Osteoblast (primary cell): ENCODE data around the gene FRMD5. TPM values are rescaled to one million over a fixed set of nuclear protein-coding genes. Genes with fewer than 3 reads are reported as not detected.
"Not testable (repeated sequence)": the region's sequence is repeated elsewhere in the genome, so short reads cannot be mapped to it uniquely, and the experiment has no call there.

ENCODE experiments used
- DNase-seq: peaks from one replicate; pipeline ENCODE4 v3.0.0; 2011; ENCODE audit warnings: low spot score, mixed read lengths; ENCODE audit not compliant: insufficient read length; ENCODE audit errors: missing footprints
- H2AFZ ChIP-seq: 2 replicates; pipeline ENCODE4 v1.6.0; 2011; ENCODE audit warnings: mild to moderate bottlenecking, low read length
- H3K27ac ChIP-seq: 2 replicates; pipeline ENCODE4 v1.5.1; 2011; ENCODE audit warnings: mild to moderate bottlenecking, low read depth, low read length, moderate library complexity
- H3K27me3 ChIP-seq: 2 replicates; pipeline ENCODE4 v1.6.0; 2012; ENCODE audit warnings: mild to moderate bottlenecking, control low read depth, inconsistent platforms, low read length, moderate library complexity; ENCODE audit not compliant: insufficient read depth
- H3K36me3 ChIP-seq: 2 replicates; pipeline ENCODE4 v1.5.1; 2011; ENCODE audit warnings: mild to moderate bottlenecking, low read length, control low read depth, moderate library complexity; ENCODE audit not compliant: insufficient read depth
- H3K4me1 ChIP-seq: 2 replicates; pipeline ENCODE4 v1.5.1; 2011; ENCODE audit warnings: mild to moderate bottlenecking, low read length, control low read depth, moderate library complexity; ENCODE audit not compliant: insufficient read depth
- H3K4me2 ChIP-seq: 2 replicates; pipeline ENCODE4 v1.6.0; 2011; ENCODE audit warnings: mild to moderate bottlenecking, low read length; ENCODE audit not compliant: insufficient read depth
- H3K4me3 ChIP-seq: fragments of 200-600 bp; sonication (generic); 3 replicates; pipeline ENCODE4 v1.5.1; 2012; ENCODE audit warnings: mild to moderate bottlenecking, low read length, inconsistent platforms; ENCODE audit not compliant: insufficient read depth
- H3K79me2 ChIP-seq: 2 replicates; pipeline ENCODE4 v1.6.0; 2012; ENCODE audit warnings: mild to moderate bottlenecking, low read length, control low read depth, inconsistent platforms; ENCODE audit not compliant: insufficient read depth
- H3K9me3 ChIP-seq: 2 replicates; pipeline ENCODE4 v1.5.1; 2011; ENCODE audit warnings: low read depth, low read length, control low read depth
- H4K20me1 ChIP-seq: 2 replicates; pipeline ENCODE4 v1.6.0; 2012; ENCODE audit warnings: mild to moderate bottlenecking, low read length, control low read depth; ENCODE audit not compliant: insufficient read depth
- total RNA-seq: library from RNA; depleted of rRNA; stranded (reverse); fragments of >200 nt; gene quantifications from 2 replicates; pipeline ENCODE4 v1.2.3, GENCODE V29; 2012
- TF ChIP-seq, protein P1 (sequence below): IDR thresholded peaks from 2 replicates; pipeline ENCODE4 v1.5.1; 2011; ENCODE audit warnings: mild to moderate bottlenecking, low read depth, low read length, moderate library complexity; ENCODE audit errors: extremely low read depth

FRMD5 gene
- total RNA-seq, 1 donor = 3.3 TPM

DNA sequence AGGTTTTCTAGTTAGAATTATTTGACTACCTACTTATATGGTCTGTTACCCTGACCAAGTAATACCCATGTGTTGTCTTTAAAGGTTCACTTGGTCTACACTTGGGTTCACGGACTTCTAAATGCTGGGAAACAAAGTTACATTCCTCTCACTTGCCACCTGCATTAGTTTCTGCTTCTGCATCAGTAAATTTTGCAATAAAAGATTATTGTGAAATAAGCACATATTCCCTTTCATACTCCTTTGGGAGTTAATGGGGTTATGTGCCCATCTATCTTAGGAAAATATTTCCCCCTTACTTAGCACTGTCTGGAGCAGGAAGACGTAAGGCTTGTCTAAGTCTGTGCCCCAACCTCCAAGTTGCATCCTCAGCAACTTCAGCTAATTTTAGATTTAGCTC is 160.7 kb downstream of the FRMD5 start:
- Histone ChIP-seq H4K20me1 (no peaks in the 10 kb centered on the region), H3K9me3 (no peaks in the 10 kb centered on the region), H3K27me3 (no peaks in the 10 kb centered on the region), H2AFZ (no peak overlapping the region), H3K4me2 (no peak overlapping the region), H3K79me2 (peaks cover 15% of the 10 kb centered on the region), H3K4me3 (no peak overlapping the region), H3K4me1 (peaks cover 35% of the 10 kb centered on the region), H3K27ac (peak overlapping the region; percentile 33), H3K36me3 (no peaks in the 10 kb centered on the region)
- no peak for DNase-seq
- TF ChIP-seq, protein P1, sequence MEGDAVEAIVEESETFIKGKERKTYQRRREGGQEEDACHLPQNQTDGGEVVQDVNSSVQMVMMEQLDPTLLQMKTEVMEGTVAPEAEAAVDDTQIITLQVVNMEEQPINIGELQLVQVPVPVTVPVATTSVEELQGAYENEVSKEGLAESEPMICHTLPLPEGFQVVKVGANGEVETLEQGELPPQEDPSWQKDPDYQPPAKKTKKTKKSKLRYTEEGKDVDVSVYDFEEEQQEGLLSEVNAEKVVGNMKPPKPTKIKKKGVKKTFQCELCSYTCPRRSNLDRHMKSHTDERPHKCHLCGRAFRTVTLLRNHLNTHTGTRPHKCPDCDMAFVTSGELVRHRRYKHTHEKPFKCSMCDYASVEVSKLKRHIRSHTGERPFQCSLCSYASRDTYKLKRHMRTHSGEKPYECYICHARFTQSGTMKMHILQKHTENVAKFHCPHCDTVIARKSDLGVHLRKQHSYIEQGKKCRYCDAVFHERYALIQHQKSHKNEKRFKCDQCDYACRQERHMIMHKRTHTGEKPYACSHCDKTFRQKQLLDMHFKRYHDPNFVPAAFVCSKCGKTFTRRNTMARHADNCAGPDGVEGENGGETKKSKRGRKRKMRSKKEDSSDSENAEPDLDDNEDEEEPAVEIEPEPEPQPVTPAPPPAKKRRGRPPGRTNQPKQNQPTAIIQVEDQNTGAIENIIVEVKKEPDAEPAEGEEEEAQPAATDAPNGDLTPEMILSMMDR = no peak

DNA sequence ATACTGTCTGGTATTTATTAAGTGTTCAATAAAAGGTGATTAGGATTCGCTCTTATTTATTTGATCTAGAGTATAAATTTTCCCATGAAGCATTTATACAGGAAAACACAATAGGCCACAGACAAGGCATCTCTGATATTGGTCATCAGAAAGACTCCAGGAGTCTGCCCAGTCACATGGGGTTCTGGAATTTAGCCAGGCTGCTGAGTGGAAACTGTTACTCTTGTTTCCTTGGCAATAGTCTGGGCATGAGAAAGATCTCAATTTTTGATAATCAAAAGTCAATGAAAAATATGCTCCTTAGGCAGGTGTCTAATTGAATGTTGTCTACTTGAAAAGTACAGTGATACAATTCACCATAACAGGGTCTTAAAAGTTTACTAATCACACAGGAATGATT is 161.2 kb downstream of the FRMD5 start:
- Histone ChIP-seq H3K79me2 (peaks cover 18% of the 10 kb centered on the region), H2AFZ (no peak overlapping the region), H3K9me3 (no peaks in the 10 kb centered on the region), H3K4me1 (peaks cover 39% of the 10 kb centered on the region), H3K36me3 (no peaks in the 10 kb centered on the region), H4K20me1 (no peaks in the 10 kb centered on the region), H3K4me2 (no peak overlapping the region), H3K27ac (peak overlapping the region; percentile 33), H3K27me3 (no peaks in the 10 kb centered on the region), H3K4me3 (no peak overlapping the region)
- TF ChIP-seq, protein P1 = no peak
- no peak for DNase-seq

DNA sequence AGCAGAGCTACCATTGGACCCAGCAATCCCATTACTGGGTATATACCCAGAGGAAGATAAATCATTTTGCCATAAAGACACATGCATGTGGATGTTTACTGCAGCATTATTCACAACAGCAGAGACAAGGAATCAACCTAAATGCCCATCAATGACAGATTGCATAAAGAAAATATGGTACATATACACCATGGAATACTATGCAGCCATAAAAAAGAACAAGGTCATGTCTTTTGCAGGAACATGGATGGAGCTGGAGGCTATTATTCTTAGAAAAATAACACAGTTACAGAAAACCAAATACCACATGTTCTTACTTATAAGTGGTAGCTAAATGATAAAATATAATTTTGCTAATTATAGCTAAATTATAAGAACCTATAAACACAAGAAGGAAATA is 162.3 kb downstream of the FRMD5 start:
- Histone ChIP-seq H3K79me2 (peaks cover 27% of the 10 kb centered on the region), H3K4me1 (peaks cover 47% of the 10 kb centered on the region)
- H3K36me3 ChIP-seq, H3K9me3 ChIP-seq, DNase-seq, H2AFZ ChIP-seq, H4K20me1 ChIP-seq, H3K27me3 ChIP-seq, H3K4me2 ChIP-seq, H3K27ac ChIP-seq, H3K4me3 ChIP-seq: not testable (repeated sequence)

DNA sequence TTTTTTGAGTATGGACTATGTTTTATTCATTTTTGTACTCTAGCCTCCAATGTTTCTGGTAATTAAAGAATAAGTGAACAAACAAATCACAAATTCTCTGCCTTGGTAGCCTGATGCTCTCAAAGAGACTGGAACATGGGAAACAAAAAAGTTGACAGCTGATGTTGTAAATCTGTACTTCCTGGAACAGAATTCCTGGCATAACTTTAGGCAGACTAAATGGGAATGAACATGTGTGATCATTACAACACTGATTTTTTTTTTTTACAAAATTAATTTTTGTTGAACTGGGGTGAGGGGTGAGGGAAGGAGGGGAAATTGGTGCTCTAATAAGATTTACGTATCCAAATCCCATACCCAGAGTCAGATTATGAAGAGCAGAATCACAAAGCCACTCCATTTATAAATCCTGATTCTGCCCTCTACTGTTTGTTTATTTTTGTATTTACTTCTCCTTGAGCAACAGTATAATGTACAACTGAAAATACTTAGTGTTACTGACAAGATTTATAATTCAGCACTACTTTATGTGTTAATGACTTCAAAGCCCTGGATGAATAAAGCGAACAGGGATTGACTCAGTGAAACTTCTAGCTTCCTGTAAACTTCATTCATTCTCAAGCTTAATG is 165.0 kb downstream of the FRMD5 start:
- Histone ChIP-seq H3K4me1 (peaks cover 34% of the 10 kb centered on the region), H3K4me3 (no peak overlapping the region), H3K4me2 (no peak overlapping the region), H3K79me2 (peaks cover 36% of the 10 kb centered on the region), H3K36me3 (no peaks in the 10 kb centered on the region), H3K27ac (no peak overlapping the region), H4K20me1 (no peaks in the 10 kb centered on the region), H3K9me3 (no peaks in the 10 kb centered on the region), H2AFZ (peak overlapping the region; percentile 53), H3K27me3 (no peaks in the 10 kb centered on the region)
- no peak for DNase-seq
- TF ChIP-seq, protein P1 = no peak
